ENCODE measurements around the gene NCKAP5. TPM values are rescaled to one million over a fixed set of nuclear protein-coding genes. Genes with fewer than 3 reads are reported as not detected.

NCKAP5 gene
- polyA plus RNA-seq, 1 experiment = 2.1 TPM

GRCh38 chr2:132645722-132646539, 922.3 kb downstream of the NCKAP5 start:
- Histone ChIP-seq H3K27me3 (ENCODE audit: control insufficient read depth, insufficient read depth, low read length) (no peaks in the 10 kb centered on the region; the same call in 1 of the 2 replicates), H3K4me3 (ENCODE audit: low read depth, low read length) (no peak overlapping the region), H3K36me3 (ENCODE audit: control insufficient read depth, insufficient read depth, low read length) (no peaks in the 10 kb centered on the region)
- POLR2A ChIA-PET = no interaction called here
- TF ChIP-seq, protein P1, sequence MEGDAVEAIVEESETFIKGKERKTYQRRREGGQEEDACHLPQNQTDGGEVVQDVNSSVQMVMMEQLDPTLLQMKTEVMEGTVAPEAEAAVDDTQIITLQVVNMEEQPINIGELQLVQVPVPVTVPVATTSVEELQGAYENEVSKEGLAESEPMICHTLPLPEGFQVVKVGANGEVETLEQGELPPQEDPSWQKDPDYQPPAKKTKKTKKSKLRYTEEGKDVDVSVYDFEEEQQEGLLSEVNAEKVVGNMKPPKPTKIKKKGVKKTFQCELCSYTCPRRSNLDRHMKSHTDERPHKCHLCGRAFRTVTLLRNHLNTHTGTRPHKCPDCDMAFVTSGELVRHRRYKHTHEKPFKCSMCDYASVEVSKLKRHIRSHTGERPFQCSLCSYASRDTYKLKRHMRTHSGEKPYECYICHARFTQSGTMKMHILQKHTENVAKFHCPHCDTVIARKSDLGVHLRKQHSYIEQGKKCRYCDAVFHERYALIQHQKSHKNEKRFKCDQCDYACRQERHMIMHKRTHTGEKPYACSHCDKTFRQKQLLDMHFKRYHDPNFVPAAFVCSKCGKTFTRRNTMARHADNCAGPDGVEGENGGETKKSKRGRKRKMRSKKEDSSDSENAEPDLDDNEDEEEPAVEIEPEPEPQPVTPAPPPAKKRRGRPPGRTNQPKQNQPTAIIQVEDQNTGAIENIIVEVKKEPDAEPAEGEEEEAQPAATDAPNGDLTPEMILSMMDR (IDR thresholded peaks at IDR 0.05; ENCODE audit: insufficient read depth, low read depth, low read length) = no peak
- DNase-seq (ENCODE audit: low read depth) = no peak
- CTCF ChIA-PET = no interaction called here

GRCh38 chr2:132645176-132645575, 923.1 kb downstream of the NCKAP5 start:
- Histone ChIP-seq H3K27me3 (ENCODE audit: control insufficient read depth, insufficient read depth, low read length) (no peaks in the 10 kb centered on the region; the same call in 1 of the 2 replicates), H3K36me3 (ENCODE audit: control insufficient read depth, insufficient read depth, low read length) (no peaks in the 10 kb centered on the region), H3K4me3 (ENCODE audit: low read depth, low read length) (no peak overlapping the region)
- TF ChIP-seq, protein P1 (IDR thresholded peaks at IDR 0.05; ENCODE audit: insufficient read depth, low read depth, low read length) = no peak
- ChIA-PET CTCF (no interaction called here), POLR2A (no interaction called here)
- no peak for DNase-seq (ENCODE audit: low read depth)

GRCh38 chr2:132642415-132642814, 925.8 kb downstream of the NCKAP5 start:
- ChIA-PET CTCF (no interaction called here), POLR2A (no interaction called here)
- TF ChIP-seq, protein P1 (IDR thresholded peaks at IDR 0.05; ENCODE audit: insufficient read depth, low read depth, low read length) = no peak

DNA sequence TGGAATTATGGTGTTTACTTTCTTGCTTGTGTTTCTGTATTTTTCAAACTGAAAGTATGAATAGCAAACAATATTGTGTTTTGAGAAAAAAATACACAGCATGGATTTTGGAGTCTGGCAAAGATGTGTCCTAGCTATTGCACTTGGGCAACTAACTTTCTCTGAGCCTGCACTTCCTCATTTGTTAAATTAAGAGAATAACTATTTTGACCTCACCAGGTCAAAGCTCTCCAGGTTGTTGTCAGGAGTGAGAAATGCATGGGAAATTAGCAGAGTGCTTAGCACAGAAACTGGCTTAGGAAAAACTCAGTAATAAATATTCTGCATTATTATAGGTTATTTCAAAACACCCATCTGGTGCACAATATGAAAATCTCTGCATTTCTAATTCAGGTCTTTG, 926.4 kb downstream of the NCKAP5 start:
- DNase-seq (ENCODE audit: low read depth) = no peak
- H3K36me3 ChIP-seq (ENCODE audit: control insufficient read depth, insufficient read depth, low read length) = no peaks in the 10 kb centered on the region
- no peak overlapping the region for H3K4me3 ChIP-seq (ENCODE audit: low read depth, low read length)
- no peaks in the 10 kb centered on the region; the same call in 1 of the 2 replicates for H3K27me3 ChIP-seq (ENCODE audit: control insufficient read depth, insufficient read depth, low read length)
- ChIA-PET CTCF (no interaction called here), POLR2A (no interaction called here)
- TF ChIP-seq, protein P1 (IDR thresholded peaks at IDR 0.05; ENCODE audit: insufficient read depth, low read depth, low read length) = no peak

More at GRCh38 chr2:132642415-132642814, 925.8 kb downstream of the NCKAP5 start:
- H3K27me3 ChIP-seq (ENCODE audit: control insufficient read depth, insufficient read depth, low read length) = no peaks in the 10 kb centered on the region; the same call in 1 of the 2 replicates
- no peaks in the 10 kb centered on the region for H3K36me3 ChIP-seq (ENCODE audit: control insufficient read depth, insufficient read depth, low read length)
- no peak overlapping the region for H3K4me3 ChIP-seq (ENCODE audit: low read depth, low read length)
- no peak for DNase-seq (ENCODE audit: low read depth)

- DNase-seq (ENCODE audit: low read depth) = no peak
- ChIA-PET CTCF (no interaction called here), POLR2A (no interaction called here)
These were observed 928.1 kb downstream of the NCKAP5 start for GRCh38 chr2:132640116-132640515.

More at GRCh38 chr2:132640116-132640515, 928.1 kb downstream of the NCKAP5 start:
- TF ChIP-seq, protein P1 (IDR thresholded peaks at IDR 0.05; ENCODE audit: insufficient read depth, low read depth, low read length) = no peak
- H3K36me3 ChIP-seq (ENCODE audit: control insufficient read depth, insufficient read depth, low read length) = no peaks in the 10 kb centered on the region
- H3K4me3 ChIP-seq (ENCODE audit: low read depth, low read length) = no peak overlapping the region
- H3K27me3 ChIP-seq (ENCODE audit: control insufficient read depth, insufficient read depth, low read length) = no peaks in the 10 kb centered on the region; the same call in 1 of the 2 replicates
